ENCODE measurements around the gene CYREN. TPM values are rescaled to one million over a fixed set of nuclear protein-coding genes. Genes with fewer than 3 reads are reported as not detected.

The CYREN gene
- total and polyA plus RNA-seq, 8 donors, result 13.9 to 29.0 (median 23.8) TPM

GRCh38 chr7:135204876-135205275, 34.4 kb upstream of the CYREN start:
- peak overlapping the region; percentile 2 to 75 (median 68) for H3K27ac ChIP-seq
- FAIRE-seq (no peak), ATAC-seq (peak; percentile 73 to 88 (median 80)), DNase-seq (peak in 4 of 6 donors; percentile 67 to 84 (median 74))
- no peaks in the 10 kb centered on the region for H3K27me3 ChIP-seq
- H3K4me1 ChIP-seq, result peaks cover 71 to 78% (median 74%) of the 10 kb centered on the region in 3 donors
- 15 to 24% methylated on average over 5 of the region's 5 CpGs for WGBS, 2 donors
- TF ChIP-seq, protein P1, sequence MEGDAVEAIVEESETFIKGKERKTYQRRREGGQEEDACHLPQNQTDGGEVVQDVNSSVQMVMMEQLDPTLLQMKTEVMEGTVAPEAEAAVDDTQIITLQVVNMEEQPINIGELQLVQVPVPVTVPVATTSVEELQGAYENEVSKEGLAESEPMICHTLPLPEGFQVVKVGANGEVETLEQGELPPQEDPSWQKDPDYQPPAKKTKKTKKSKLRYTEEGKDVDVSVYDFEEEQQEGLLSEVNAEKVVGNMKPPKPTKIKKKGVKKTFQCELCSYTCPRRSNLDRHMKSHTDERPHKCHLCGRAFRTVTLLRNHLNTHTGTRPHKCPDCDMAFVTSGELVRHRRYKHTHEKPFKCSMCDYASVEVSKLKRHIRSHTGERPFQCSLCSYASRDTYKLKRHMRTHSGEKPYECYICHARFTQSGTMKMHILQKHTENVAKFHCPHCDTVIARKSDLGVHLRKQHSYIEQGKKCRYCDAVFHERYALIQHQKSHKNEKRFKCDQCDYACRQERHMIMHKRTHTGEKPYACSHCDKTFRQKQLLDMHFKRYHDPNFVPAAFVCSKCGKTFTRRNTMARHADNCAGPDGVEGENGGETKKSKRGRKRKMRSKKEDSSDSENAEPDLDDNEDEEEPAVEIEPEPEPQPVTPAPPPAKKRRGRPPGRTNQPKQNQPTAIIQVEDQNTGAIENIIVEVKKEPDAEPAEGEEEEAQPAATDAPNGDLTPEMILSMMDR (IDR thresholded peaks at IDR 0.05), result no peak
- no peak overlapping the region for H3K4me3 ChIP-seq
- peaks cover 0 to 25% (median 0%) of the 10 kb centered on the region in 3 donors for H3K36me3 ChIP-seq
- intact Hi-C loops (cut with DNase I), result no loop called here
- no peaks in the 10 kb centered on the region for H3K9me3 ChIP-seq

DNA sequence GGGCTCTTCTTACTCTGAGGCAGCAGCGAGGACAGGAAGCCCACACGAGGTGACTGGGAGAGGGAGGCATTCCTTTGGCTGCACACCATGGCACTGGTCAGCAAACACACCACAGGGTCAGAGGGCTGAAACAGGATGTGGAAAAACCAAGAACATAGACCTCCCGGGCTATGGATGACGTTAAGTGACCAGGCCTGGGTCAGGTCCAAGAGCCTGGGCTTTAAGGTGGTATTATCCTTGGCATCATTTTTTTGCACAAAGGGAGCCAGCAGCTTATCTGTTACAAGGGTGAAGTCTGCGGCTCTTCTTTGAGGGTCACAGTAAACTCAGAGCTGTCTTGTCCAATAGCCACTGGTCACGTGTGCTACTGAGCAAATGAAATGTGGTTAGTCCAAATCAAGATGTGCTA, 33.8 kb upstream of the CYREN start:
- ATAC-seq (peak in 1 of 4 donors; percentile 25), DNase-seq (peak in 1 of 6 donors; percentile 40), FAIRE-seq (no peak)
- peak overlapping the region; percentile 2 to 75 (median 68) for H3K27ac ChIP-seq
- H3K36me3 ChIP-seq, result peaks cover 0 to 30% (median 0%) of the 10 kb centered on the region in 3 donors
- TF ChIP-seq, protein P1 (IDR thresholded peaks at IDR 0.05), result no peak
- no peaks in the 10 kb centered on the region for H3K27me3 ChIP-seq
- intact Hi-C loops (cut with DNase I), result no loop called here
- no peak overlapping the region for H3K4me3 ChIP-seq
- peaks cover 69 to 73% (median 71%) of the 10 kb centered on the region in 3 donors for H3K4me1 ChIP-seq
- 39 to 63% methylated on average over 6 of the region's 6 CpGs for WGBS, 2 donors
- H3K9me3 ChIP-seq, result no peaks in the 10 kb centered on the region

GRCh38 chr7:135201350-135201749, 30.8 kb upstream of the CYREN start:
- FAIRE-seq, result no peak
- Histone ChIP-seq H3K36me3 (peaks cover 0 to 59% (median 6%) of the 10 kb centered on the region in 3 donors), H3K27ac (peak overlapping the region in 2 of 4 donors; percentile 33 to 74), H3K4me1 (peaks cover 43 to 45% (median 45%) of the 10 kb centered on the region in 3 donors), H3K4me3 (no peak overlapping the region), H3K9me3 (no peaks in the 10 kb centered on the region), H3K27me3 (no peaks in the 10 kb centered on the region)
- TF ChIP-seq, protein P1 (IDR thresholded peaks at IDR 0.05), result no peak
- intact Hi-C loops (cut with DNase I), result no loop called here
- no peak for DNase-seq
- ATAC-seq, result no peak
- 61 to 69% methylated on average over 2 of the region's 2 CpGs for WGBS, 2 donors

DNA sequence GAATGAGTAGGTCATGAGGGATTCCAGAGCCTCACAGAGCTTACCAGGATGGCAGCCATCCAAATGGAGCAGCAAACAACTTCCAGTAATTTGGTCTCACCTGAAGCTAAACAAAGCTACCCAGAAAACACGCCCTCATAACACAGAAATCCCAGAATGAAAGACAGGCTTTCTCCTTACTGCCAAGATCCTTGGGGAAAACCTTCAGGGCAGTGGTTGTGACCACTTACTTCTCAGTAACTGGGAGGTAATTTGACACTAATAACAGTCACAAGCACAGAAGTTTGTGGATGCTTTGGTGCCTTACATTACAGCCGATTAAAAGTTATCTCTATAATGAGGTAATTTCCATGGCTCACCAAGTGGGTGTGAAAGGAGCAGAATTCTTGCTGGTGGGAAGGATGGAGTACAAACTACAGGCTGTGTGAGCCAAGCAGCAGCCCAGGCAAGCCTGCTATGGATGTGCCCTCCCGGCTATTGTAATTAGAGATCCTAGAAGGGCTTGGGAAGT, 30.4 kb upstream of the CYREN start:
- FAIRE-seq, result no peak
- H3K27ac ChIP-seq, result peak overlapping the region in 2 of 4 donors; percentile 33 to 74
- no peak overlapping the region for H3K4me3 ChIP-seq
- no peaks in the 10 kb centered on the region for H3K9me3 ChIP-seq
- intact Hi-C loops (cut with DNase I), result no loop called here
- TF ChIP-seq, protein P1 (IDR thresholded peaks at IDR 0.05), result no peak
- ATAC-seq, result peak in 3 of 4 donors; percentile 37 to 61 (median 49)
- H3K4me1 ChIP-seq, result peaks cover 38 to 43% (median 41%) of the 10 kb centered on the region in 3 donors
- WGBS, 2 donors, result 34 to 41% methylated on average over 3 of the region's 3 CpGs
- H3K36me3 ChIP-seq, result peaks cover 0 to 63% (median 6%) of the 10 kb centered on the region in 3 donors
- peak in 2 of 6 donors; percentile 57 to 63 for DNase-seq
- no peaks in the 10 kb centered on the region for H3K27me3 ChIP-seq

GRCh38 chr7:135199439-135199838, 28.9 kb upstream of the CYREN start:
- H3K36me3 ChIP-seq, result peaks cover 0 to 74% (median 9%) of the 10 kb centered on the region in 3 donors
- intact Hi-C loops (cut with DNase I), result no loop called here
- no peak overlapping the region for H3K27ac ChIP-seq
- FAIRE-seq (no peak), DNase-seq (no peak), ATAC-seq (no peak)
- H3K4me3 ChIP-seq, result no peak overlapping the region
- WGBS, 2 donors, result 89 to 93% methylated on average over 4 of the region's 4 CpGs
- peaks cover 25 to 30% (median 28%) of the 10 kb centered on the region in 3 donors for H3K4me1 ChIP-seq
- TF ChIP-seq, protein P1 (IDR thresholded peaks at IDR 0.05), result no peak
- no peaks in the 10 kb centered on the region for H3K9me3 ChIP-seq
- H3K27me3 ChIP-seq, result no peaks in the 10 kb centered on the region
